ENCODE results near the gene SCN5A.

Gene SCN5A

GRCh38 chr3:38510631-38511030 lies 138.9 kb downstream of the SCN5A start:
- no peak for TF ChIP-seq CTCF (IDR thresholded peaks at IDR 0.05; ENCODE audit: borderline replicate concordance, insufficient read depth, low read depth, low read length)
- no peak overlapping the region for H3K4me3 ChIP-seq (ENCODE audit: low read depth, low read length)

GRCh38 chr3:38509732-38510131 lies 139.8 kb downstream of the SCN5A start:
- TF ChIP-seq CTCF (IDR thresholded peaks at IDR 0.05; ENCODE audit: borderline replicate concordance, insufficient read depth, low read depth, low read length) = no peak
- no peak overlapping the region for H3K4me3 ChIP-seq (ENCODE audit: low read depth, low read length)

- no peak overlapping the region for H3K4me3 ChIP-seq (ENCODE audit: low read depth, low read length)
- TF ChIP-seq CTCF (IDR thresholded peaks at IDR 0.05; ENCODE audit: borderline replicate concordance, insufficient read depth, low read depth, low read length) = no peak
Observed at GRCh38 chr3:38507120-38507519, 142.4 kb downstream of the SCN5A start.

- H3K4me3 ChIP-seq (ENCODE audit: low read depth, low read length) = no peak overlapping the region
- no peak for TF ChIP-seq CTCF (IDR thresholded peaks at IDR 0.05; ENCODE audit: borderline replicate concordance, insufficient read depth, low read depth, low read length)
Observed at GRCh38 chr3:38500688-38501417, 148.6 kb downstream of the SCN5A start.

Measured in GM12875 (cell line).